K562 (cell line): Measurements from ENCODE around the gene FOS. TPM values are rescaled to one million over a fixed set of nuclear protein-coding genes. Genes with fewer than 3 reads are reported as not detected.

Experiments used
- ATF4 ChIP-seq: fragments of 450-650 bp; formaldehyde crosslinking; IDR thresholded peaks from 2 replicates; pipeline ENCODE4 v1.4.0; 2022; ENCODE audit warnings: mild to moderate bottlenecking, moderate library complexity
- CGGBP1 ChIP-seq: fragments of 250-450 bp; sonication (Bioruptor Pico); IDR thresholded peaks from 2 replicates; pipeline ENCODE4 v1.9.0; 2021; ENCODE audit warnings: mild to moderate bottlenecking
- ELF1 ChIP-seq: fragments of 200-800 bp; sonication (Bioruptor generic); IDR thresholded peaks from 2 replicates; pipeline ENCODE4 v1.6.1; 2016; ENCODE audit warnings: missing genetic modification characterization, missing compliant biosample characterization
- GABPB2 ChIP-seq: fragments of 250-450 bp; sonication (Bioruptor Pico); conservative IDR thresholded peaks from 2 replicates; pipeline ENCODE4 v1.5.1; 2021; ENCODE audit warnings: mild to moderate bottlenecking
- PATZ1 ChIP-seq: fragments of 250-450 bp; sonication (Bioruptor Pico); IDR thresholded peaks from 2 replicates; pipeline ENCODE4 v1.5.0; 2020; ENCODE audit warnings: mild to moderate bottlenecking, borderline replicate concordance
- POLR2G ChIP-seq: fragments of 200-400 bp; formaldehyde crosslinking; IDR thresholded peaks from 2 replicates; pipeline ENCODE4 v1.6.1; 2017; ENCODE audit warnings: low read depth, mild to moderate bottlenecking, antibody characterized with exemption, low read length, moderate library complexity
- PRMT5 ChIP-seq: sonication (generic); formaldehyde crosslinking; IDR thresholded peaks from 2 replicates; pipeline ENCODE4 v1.5.0; 2020; ENCODE audit warnings: missing genetic modification reagents
- REST ChIP-seq, 2 experiments: fragments of 450-650 bp; formaldehyde crosslinking in 1 of 2; IDR thresholded peaks; 2 replicates each; pipeline versions ENCODE4 v1.4.0 to v1.6.1; 2014 to 2020; ENCODE audit warnings: mild to moderate bottlenecking in 2 of 2, borderline replicate concordance in 1 of 2, low read depth in 1 of 2
- ZBTB7A ChIP-seq: IDR thresholded peaks from 2 replicates; pipeline ENCODE4 v1.6.1; 2011; ENCODE audit warnings: low read depth, mild to moderate bottlenecking, low read length, moderate library complexity, borderline replicate concordance; ENCODE audit not compliant: control insufficient read depth
- ZNF408 ChIP-seq: fragments of 250-450 bp; sonication (Bioruptor Pico); IDR thresholded peaks from 2 replicates; pipeline ENCODE4 v1.4.0; 2020; ENCODE audit warnings: low read depth, mild to moderate bottlenecking, moderate library complexity
- ZNF668 ChIP-seq: fragments of 250-450 bp; sonication (Bioruptor Pico); IDR thresholded peaks from 2 replicates; pipeline ENCODE4 v1.8.0; 2022; ENCODE audit warnings: mild to moderate bottlenecking, inconsistent platforms
- ZNF740 ChIP-seq, 3 experiments: fragments of 200-800 bp in 1 of 3; sonication (Bioruptor generic) in 1 of 3; sonication (generic) in 1 of 3; formaldehyde crosslinking in 1 of 3; IDR thresholded peaks; 2 replicates each; pipeline versions ENCODE4 v1.6.1 to v1.8.0; 2016 to 2022; ENCODE audit warnings: mild to moderate bottlenecking in 2 of 3, missing compliant biosample characterization in 2 of 3, missing genetic modification characterization in 2 of 3, missing genetic modification reagents in 1 of 3
- polyA plus RNA-seq, 8 experiments: library from polyadenylated mRNA; depleted of rRNA in 4 of 8; stranded (reverse) in 5 of 8; unstranded in 3 of 8; fragments of >200 nt; fragmentation: Nextera tagmentation in 2 of 8; fragmentation: Illumina TruSeq in 1 of 8; extraction: Ambion mirVana in 2 of 8; extraction: Trizol in 1 of 8; gene quantifications; 2 replicates each; pipeline versions ENCODE4 v1.2.1 to v1.2.3, GENCODE V29; 2011 to 2014; ENCODE audit warnings: inconsistent platforms in 1 of 8, missing spikeins in 1 of 8
- total RNA-seq, 7 experiments: library from RNA; depleted of rRNA in 6 of 7; stranded (reverse); fragments of >200 nt in 6 of 7; fragmentation: Illumina TruSeq in 2 of 7; extraction: Trizol in 2 of 7; gene quantifications; 2 replicates each; pipeline versions ENCODE4 v1.2.1 to v1.2.3, GENCODE V29; 2011 to 2021; ENCODE audit warnings: low replicate concordance in 1 of 7

FOS gene
- total and polyA plus RNA-seq, 9 of the 15 experiments (the other 6 are each of a cell fraction or from before 2014, with no cell fraction given): 0.54 to 13.8 (median 8.9) TPM

GRCh38 chr14:75295491-75296345 lies 17.1 kb downstream of the FOS start (continued):
- peak; percentile 85 for TF ChIP-seq REST (IDR thresholded peaks at IDR 0.05; ENCODE audit: borderline replicate concordance)
- TF ChIP-seq REST (CRISPR knock-in tag; IDR thresholded peaks at IDR 0.05; ENCODE audit: low read depth): no peak
- no peak for TF ChIP-seq ZNF740 (CRISPR knock-in tag; IDR thresholded peaks at IDR 0.05)
- no peak for TF ChIP-seq ZNF740 (tag; IDR thresholded peaks at IDR 0.05)
- TF ChIP-seq CGGBP1 (CRISPR knock-in tag): no peak
- 0 out of 2 replicates have a peak, but pooled peaks have one; percentile 43 for TF ChIP-seq POLR2G
- TF ChIP-seq ZNF408 (CRISPR knock-in tag): no peak
- TF ChIP-seq GABPB2: no peak
- TF ChIP-seq PATZ1 (CRISPR knock-in tag): no peak
- no peak for TF ChIP-seq ATF4 (CRISPR knock-in tag)
- no peak for TF ChIP-seq PRMT5 (CRISPR knock-in tag)
- no peak for TF ChIP-seq ZNF668 (CRISPR knock-in tag)
- peak; percentile 34; the same call in 1 of the 2 replicates for TF ChIP-seq ELF1 (tag)
- peak; percentile 99 for TF ChIP-seq ZBTB7A
